B cell (primary cell): Measurements from ENCODE around the gene TIMM17A. TPM values are rescaled to one million over a fixed set of nuclear protein-coding genes. Genes with fewer than 3 reads are reported as not detected.

Experiments used
- ATAC-seq: fragments of 200-7000 bp; cut with Tn5 transposase; one replicate; pipeline ENCODE4 v1.10.0; 2021; ENCODE audit warnings: low read depth, mild to moderate bottlenecking, moderate number of reproducible peaks, moderate library complexity
- CTCF ChIA-PET: fragments of 350-600 bp; sonication (Branson Sonifier 250); formaldehyde crosslinking; loops from one replicate; lab custom pipeline; 2021; ENCODE audit warnings: antibody characterized with exemption, inconsistent platforms; lab: Charles Lee
- POLR2A ChIA-PET: fragments of 350-600 bp; sonication (Branson Sonifier 250); formaldehyde crosslinking; loops from one replicate; lab custom pipeline; 2021; ENCODE audit warnings: antibody characterized with exemption; lab: Charles Lee
- DNase-seq: peaks from one replicate; pipeline ENCODE4 v3.0.0; 2013
- H2AFZ ChIP-seq: 2 replicates; pipeline ENCODE4 v1.6.1; 2012; ENCODE audit warnings: mild to moderate bottlenecking, low read depth, low read length; ENCODE audit not compliant: insufficient read depth, poor library complexity, severe bottlenecking
- H3K27ac ChIP-seq, 2 donors: 1 replicate in 1 of 2; 2 replicates in 1 of 2; pipeline ENCODE4 v1.5.1; 2012 to 2013; ENCODE audit warnings: low read length in 2 of 2, mild to moderate bottlenecking in 2 of 2, moderate library complexity in 1 of 2
- H3K27me3 ChIP-seq, 4 experiments: fragments of 200-600 bp in 1 of 4; sonication (generic) in 1 of 4; replicated peaks in 1 of 4; 1 replicate in 2 of 4; 2 replicates in 2 of 4; pipeline versions ENCODE4 v1.6.1 to v1.7.0; 2013 to 2016; ENCODE audit warnings: low read length in 3 of 4, mild to moderate bottlenecking in 2 of 4, mixed read lengths in 1 of 4, moderate library complexity in 1 of 4; ENCODE audit not compliant: insufficient read depth in 4 of 4, control insufficient read depth in 3 of 4; ENCODE audit errors: control extremely low read depth in 1 of 4
- H3K36me3 ChIP-seq, 2 experiments: replicated peaks in 1 of 2; 1 replicate in 1 of 2; 2 replicates in 1 of 2; pipeline versions ENCODE4 v1.6.1 to v1.7.1; 2013; ENCODE audit warnings: low read length in 1 of 2; ENCODE audit not compliant: insufficient read depth in 2 of 2, control insufficient read depth in 1 of 2; ENCODE audit errors: control extremely low read depth in 1 of 2, extremely low read depth in 1 of 2
- H3K4me1 ChIP-seq, 2 donors: fragments of 200-600 bp in 1 of 2; sonication (generic) in 1 of 2; 1 replicate in 1 of 2; 2 replicates in 1 of 2; pipeline versions ENCODE4 v1.5.1 to v1.6.1; 2013 to 2017; ENCODE audit warnings: low read length in 2 of 2; ENCODE audit not compliant: control insufficient read depth in 2 of 2, insufficient read depth in 2 of 2
- H3K4me2 ChIP-seq: replicated peaks from 2 replicates; pipeline ENCODE3; 2012; ENCODE audit warnings: mild to moderate bottlenecking, low read depth, low read length; ENCODE audit not compliant: poor library complexity, severe bottlenecking
- H3K4me3 ChIP-seq, 5 experiments: fragments of 200-600 bp in 1 of 5; sonication (generic) in 1 of 5; 1 replicate in 3 of 5; 2 replicates in 2 of 5; pipeline versions ENCODE4 v1.5.1 to v1.7.0; 2011 to 2016; ENCODE audit warnings: low read length in 4 of 5, mild to moderate bottlenecking in 4 of 5, low read depth in 2 of 5, control low read depth in 1 of 5, moderate library complexity in 1 of 5; ENCODE audit not compliant: insufficient read depth in 1 of 5; ENCODE audit errors: control extremely low read depth in 1 of 5, extremely low read depth in 1 of 5
- H3K79me2 ChIP-seq: fragments of 200-600 bp; sonication (generic); one replicate; pipeline ENCODE4 v1.6.0; 2016; ENCODE audit warnings: low read length; ENCODE audit not compliant: control insufficient read depth, insufficient read depth
- H3K9ac ChIP-seq: fragments of 200-600 bp; sonication (generic); 2 replicates; pipeline ENCODE4 v1.6.1; 2017; ENCODE audit warnings: mild to moderate bottlenecking, low read length, moderate library complexity
- H3K9me3 ChIP-seq, 3 donors: one replicate each; pipeline versions ENCODE4 v1.6.1 to v1.7.1; 2013; ENCODE audit warnings: low read length in 2 of 3; ENCODE audit not compliant: control insufficient read depth in 2 of 3, insufficient read depth in 1 of 3; ENCODE audit errors: control extremely low read depth in 1 of 3
- H4K20me1 ChIP-seq: 2 replicates; pipeline ENCODE4 v1.6.0; 2012; ENCODE audit warnings: mild to moderate bottlenecking, low read length; ENCODE audit not compliant: insufficient read depth, control insufficient read depth, poor library complexity, severe bottlenecking
- H3K27ac Mint-ChIP-seq: one replicate; pipeline ENCODE4 v1.8.0; 2021; ENCODE audit warnings: mixed read lengths
- H3K27me3 Mint-ChIP-seq: one replicate; pipeline ENCODE4 v1.8.0; 2021; ENCODE audit warnings: mixed read lengths
- H3K4me1 Mint-ChIP-seq: one replicate; pipeline ENCODE4 v1.8.0; 2021; ENCODE audit warnings: mixed read lengths
- H3K4me3 Mint-ChIP-seq: one replicate; pipeline ENCODE4 v1.8.0; 2021; ENCODE audit warnings: mixed read lengths
- H3K9me3 Mint-ChIP-seq: one replicate; pipeline ENCODE4 v1.8.0; 2022; ENCODE audit warnings: mixed read lengths; ENCODE audit not compliant: insufficient read depth
- CTCF ChIP-seq: fragments of 200-600 bp; IDR thresholded peaks from one replicate; pipeline ENCODE4 v1.8.0; 2022; ENCODE audit warnings: antibody characterized with exemption, mild to moderate bottlenecking
- EZH2 ChIP-seq: IDR thresholded peaks from 2 replicates; pipeline ENCODE4 v1.6.1; 2012; ENCODE audit warnings: borderline replicate concordance, low read depth, mild to moderate bottlenecking, moderate library complexity, low read length; ENCODE audit not compliant: insufficient read depth, poor library complexity, severe bottlenecking
- WGBS: methylation state at CpG from one replicate; pipeline ENCODE4 v1.1.5; 2013; ENCODE audit warnings: missing lambda C conversion rate; ENCODE audit not compliant: insufficient coverage; 5-methylcytosine and 5-hydroxymethylcytosine counted together
- intact Hi-C: fragments of 100-400 bp; cut with micrococcal nuclease; formaldehyde crosslinking; loops from one replicate; pipeline ENCODE4 v1.10.0; 2022
- polyA plus RNA-seq: library from polyadenylated mRNA; depleted of rRNA; stranded (reverse); fragments of >200 nt; gene quantifications from 2 replicates; pipeline ENCODE4 v1.2.3, GENCODE V29; 2012
- total RNA-seq, 2 donors: library from RNA; stranded (reverse); fragments of 120-200 nt in 1 of 2; gene quantifications; 1 replicate in 1 of 2; 2 replicates in 1 of 2; pipeline versions ENCODE4 v1.2.3 to v1.2.4, GENCODE V29; 2013 to 2022

TIMM17A gene
- total and polyA plus RNA-seq, 2 donors (not counting 1 experiment from before 2014, with no cell fraction given) = 13.7 to 31.5 TPM

- peaks cover 11% of the 10 kb centered on the region for H3K79me2 ChIP-seq
- H2AFZ ChIP-seq = no peak overlapping the region
- H3K27ac ChIP-seq = no peak overlapping the region
- Mint-ChIP-seq H3K4me1 (peaks cover 27% of the 10 kb centered on the region), H3K9me3 (no peaks in the 10 kb centered on the region), H3K4me3 (no peak overlapping the region), H3K27ac (no peak overlapping the region), H3K27me3 (no peaks in the 10 kb centered on the region)
- no peak overlapping the region for H3K4me2 ChIP-seq
- H3K4me3 ChIP-seq = no peak overlapping the region
- H3K9ac ChIP-seq = no peak overlapping the region
- peaks cover 11 to 13% of the 10 kb centered on the region in 2 donors for H3K4me1 ChIP-seq
- no peaks in the 10 kb centered on the region for H3K27me3 ChIP-seq
- H3K9me3 ChIP-seq = no peaks in the 10 kb centered on the region
- CTCF ChIA-PET = interaction anchor here (0.7 kb wide), 1 partner anchor 11 kb away, joined by 3 read pairs; no protein-coding TSS in a partner anchor
- 77% methylated on average over 2 of the region's 2 CpGs for WGBS
- DNase-seq = no peak
- H3K36me3 ChIP-seq = peaks cover 0 to 18% of the 10 kb centered on the region in 2 experiments
- intact Hi-C loops = loop anchor here (10.0 kb wide), 2 partner anchors 179 to 359 kb away; partner anchors contain the start of genes PPP1R12B, PTPN7 and UBE2T
- ATAC-seq = no peak
- TF ChIP-seq CTCF = no peak
- no peak for TF ChIP-seq EZH2
- POLR2A ChIA-PET = no interaction called here
- peaks cover 4% of the 10 kb centered on the region for H4K20me1 ChIP-seq
These were observed 30.1 kb downstream of the TIMM17A start for GRCh38 chr1:201985355-201985754.

GRCh38 chr1:201988601-201989000, 33.3 kb downstream of the TIMM17A start:
- Histone ChIP-seq H3K9ac (no peak overlapping the region), H3K79me2 (peaks cover 2% of the 10 kb centered on the region), H3K36me3 (peaks cover 0 to 36% of the 10 kb centered on the region in 2 experiments), H3K4me1 (peaks cover 1 to 2% of the 10 kb centered on the region in 2 donors), H4K20me1 (peaks cover 2% of the 10 kb centered on the region), H3K27ac (no peak overlapping the region), H3K9me3 (no peaks in the 10 kb centered on the region), H2AFZ (no peak overlapping the region), H3K4me2 (no peak overlapping the region), H3K4me3 (no peak overlapping the region), H3K27me3 (no peaks in the 10 kb centered on the region)
- Mint-ChIP-seq H3K9me3 (no peaks in the 10 kb centered on the region), H3K27ac (no peak overlapping the region), H3K27me3 (no peaks in the 10 kb centered on the region), H3K4me3 (no peak overlapping the region), H3K4me1 (peaks cover 14% of the 10 kb centered on the region)
- TF ChIP-seq CTCF (no peak), EZH2 (no peak)
- DNase-seq (no peak), ATAC-seq (no peak)
- CTCF ChIA-PET = interaction anchor here (3.3 kb wide), 1 partner anchor 11 kb away, joined by 13 read pairs; no protein-coding TSS in a partner anchor
- POLR2A ChIA-PET = interaction anchor here (0.5 kb wide), 1 partner anchor 499 kb away, joined by 3 read pairs; no protein-coding TSS in a partner anchor
- 92% methylated on average over 5 of the region's 7 CpGs for WGBS
- intact Hi-C loops = loop anchor here (10.0 kb wide), 2 partner anchors 176 to 356 kb away; partner anchors contain the start of genes PPP1R12B, PTPN7 and UBE2T
